GM21526 (cell line): ENCODE measurements around the gene MATN1.

Experiments used
- ATAC-seq: cut with Tn5 transposase; IDR thresholded peaks from one replicate; pipeline ENCODE4 v1.9.1; 2021; ENCODE audit warnings: moderate library complexity; ENCODE audit not compliant: unreplicated experiment, low FRiP score

The MATN1 gene

GRCh38 chr1:30719406-30720270 is 3.7 kb downstream of the MATN1 start:
- ATAC-seq = no peak

DNA sequence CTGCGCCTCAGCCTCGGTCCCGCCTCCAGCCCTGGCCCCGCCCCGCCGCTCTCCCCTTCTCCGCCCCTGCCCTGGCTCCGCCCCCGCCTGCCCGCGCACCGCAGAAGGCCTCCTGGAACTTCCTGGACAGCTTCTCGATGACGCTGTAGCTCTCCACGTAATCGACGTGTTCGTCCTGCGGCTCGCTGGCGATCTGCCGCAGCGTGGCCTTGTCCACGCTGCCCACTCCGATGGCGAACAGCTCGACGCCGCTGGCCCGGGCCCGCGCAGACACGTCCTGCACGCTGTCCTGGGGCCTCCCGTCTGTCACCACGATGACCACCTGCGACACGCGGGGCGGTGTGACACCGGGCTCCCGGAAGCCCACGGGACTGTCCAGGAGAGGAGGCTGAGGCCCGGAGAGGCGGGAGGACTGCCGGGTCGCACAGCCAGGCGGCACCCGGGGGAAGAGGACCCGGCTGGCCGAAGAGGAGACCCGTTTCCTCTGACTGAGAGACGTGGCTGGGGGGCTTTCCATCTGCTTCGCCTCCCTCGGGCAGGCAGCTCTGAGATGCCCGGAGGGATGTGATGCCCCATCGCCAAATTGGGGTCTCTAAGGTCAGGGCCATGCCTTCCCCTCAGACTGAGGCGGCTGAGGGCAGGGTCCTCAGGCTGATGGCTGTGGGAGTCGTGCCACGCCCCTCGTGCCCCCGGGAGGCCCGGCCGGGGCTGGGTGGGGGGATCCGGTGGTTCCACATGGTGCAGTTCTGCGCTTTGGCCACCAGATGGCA is 4.6 kb downstream of the MATN1 start:
- peak; percentile 48 for ATAC-seq

GRCh38 chr1:30718091-30718635 is 5.2 kb downstream of the MATN1 start:
- ATAC-seq = peak; percentile 74

DNA sequence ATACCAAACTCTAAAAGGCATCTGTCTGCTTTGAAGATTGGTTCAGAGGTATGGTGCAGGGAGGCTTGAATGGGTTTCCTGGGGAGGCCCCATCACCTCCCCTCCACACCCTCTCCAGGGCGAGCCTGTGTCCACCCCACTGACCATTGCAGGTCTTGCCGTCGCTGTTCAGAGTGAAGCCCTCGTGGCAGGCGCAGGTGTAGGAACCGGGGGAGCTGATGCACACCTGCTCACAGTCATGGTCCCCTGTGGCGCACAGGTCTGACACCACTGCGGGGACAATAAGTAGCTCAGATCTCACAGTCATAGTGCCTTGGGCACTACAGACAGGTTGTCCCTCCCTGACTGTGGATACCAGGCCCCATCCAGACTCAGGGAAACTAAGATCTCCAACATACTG is 6.7 kb downstream of the MATN1 start:
- no peak for ATAC-seq

GRCh38 chr1:30715886-30716285 is 7.5 kb downstream of the MATN1 start:
- no peak for ATAC-seq

- no peak for ATAC-seq
Observed at GRCh38 chr1:30715216-30715615, 8.2 kb downstream of the MATN1 start.

GRCh38 chr1:30714536-30715090 is 8.8 kb downstream of the MATN1 start:
- no peak for ATAC-seq

DNA sequence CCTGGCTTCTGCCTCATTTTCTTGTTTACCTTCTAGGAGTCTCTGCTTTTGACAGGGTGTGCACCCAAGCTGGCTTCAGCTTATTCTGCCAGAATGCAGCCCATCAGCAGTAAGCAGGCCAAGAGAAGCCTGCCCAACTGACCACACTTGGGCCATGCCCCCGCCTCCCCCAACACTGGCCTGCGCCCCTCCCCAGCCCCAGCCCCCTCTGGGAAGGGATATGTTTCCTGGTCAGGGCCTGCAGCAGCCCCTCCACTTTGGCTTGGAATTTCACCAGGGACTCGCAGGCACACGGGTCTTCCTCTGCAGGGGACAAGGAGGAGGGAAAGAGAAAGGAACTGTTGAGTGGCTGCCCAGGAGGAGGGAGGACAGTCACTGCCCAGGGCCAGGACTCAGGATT is 9.4 kb downstream of the MATN1 start:
- ATAC-seq = no peak

DNA sequence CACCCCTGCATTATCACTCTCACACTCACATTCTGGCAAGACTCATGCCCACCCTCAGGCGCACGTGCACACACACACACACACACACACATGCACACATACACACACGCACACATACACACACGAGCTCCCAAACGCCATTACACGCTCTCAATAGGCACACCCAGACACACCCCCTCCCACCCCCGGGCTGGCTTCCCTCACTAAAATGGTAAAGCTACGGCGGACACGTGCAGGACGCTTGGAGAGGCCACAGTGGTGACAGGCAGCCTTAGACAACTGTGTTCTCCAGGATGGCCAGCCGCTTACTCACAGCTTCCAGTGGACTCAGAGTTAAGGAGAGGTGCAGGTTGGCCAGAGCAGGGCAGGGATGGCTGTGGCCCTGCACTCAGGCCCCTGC is 10.1 kb downstream of the MATN1 start:
- ATAC-seq = no peak

DNA sequence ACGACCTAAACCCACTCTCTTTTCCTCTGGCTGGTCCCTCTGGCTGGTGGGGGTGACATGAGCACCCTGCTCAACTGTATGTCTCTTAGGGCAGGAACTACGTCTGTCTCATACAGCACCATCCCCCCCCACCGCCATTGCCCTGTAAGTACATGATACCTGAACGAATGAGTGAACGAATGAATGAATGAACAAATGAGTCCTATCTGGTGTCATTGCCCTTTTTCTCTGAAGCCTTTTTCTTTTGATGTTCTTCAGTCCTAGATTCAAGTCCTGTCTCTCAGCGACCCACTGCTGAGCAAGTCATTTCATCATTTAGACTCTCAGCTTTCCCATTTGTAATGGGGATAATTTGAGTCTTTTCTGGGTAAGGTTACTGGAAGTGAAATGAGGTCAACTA is 10.8 kb downstream of the MATN1 start:
- ATAC-seq = no peak

GRCh38 chr1:30710407-30710806 is 13.0 kb downstream of the MATN1 start:
- no peak for ATAC-seq

DNA sequence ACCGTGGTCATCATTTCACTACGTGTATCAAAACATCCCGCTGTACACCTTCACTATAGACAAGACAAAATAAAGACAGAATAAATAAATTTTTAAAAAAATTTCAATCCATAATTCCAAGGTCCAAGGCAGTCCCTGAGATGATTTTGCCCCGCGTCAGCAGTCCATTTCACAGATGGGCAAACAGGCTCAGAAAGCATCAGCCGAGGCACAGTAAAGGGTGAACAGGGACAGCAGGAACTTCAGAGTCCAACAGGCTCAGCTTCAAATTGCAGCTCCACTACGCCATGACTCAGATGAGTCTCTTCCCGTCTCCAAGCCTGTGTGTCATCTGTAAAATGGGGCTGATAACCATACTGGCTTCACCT is 15.0 kb downstream of the MATN1 start:
- no peak for ATAC-seq

DNA sequence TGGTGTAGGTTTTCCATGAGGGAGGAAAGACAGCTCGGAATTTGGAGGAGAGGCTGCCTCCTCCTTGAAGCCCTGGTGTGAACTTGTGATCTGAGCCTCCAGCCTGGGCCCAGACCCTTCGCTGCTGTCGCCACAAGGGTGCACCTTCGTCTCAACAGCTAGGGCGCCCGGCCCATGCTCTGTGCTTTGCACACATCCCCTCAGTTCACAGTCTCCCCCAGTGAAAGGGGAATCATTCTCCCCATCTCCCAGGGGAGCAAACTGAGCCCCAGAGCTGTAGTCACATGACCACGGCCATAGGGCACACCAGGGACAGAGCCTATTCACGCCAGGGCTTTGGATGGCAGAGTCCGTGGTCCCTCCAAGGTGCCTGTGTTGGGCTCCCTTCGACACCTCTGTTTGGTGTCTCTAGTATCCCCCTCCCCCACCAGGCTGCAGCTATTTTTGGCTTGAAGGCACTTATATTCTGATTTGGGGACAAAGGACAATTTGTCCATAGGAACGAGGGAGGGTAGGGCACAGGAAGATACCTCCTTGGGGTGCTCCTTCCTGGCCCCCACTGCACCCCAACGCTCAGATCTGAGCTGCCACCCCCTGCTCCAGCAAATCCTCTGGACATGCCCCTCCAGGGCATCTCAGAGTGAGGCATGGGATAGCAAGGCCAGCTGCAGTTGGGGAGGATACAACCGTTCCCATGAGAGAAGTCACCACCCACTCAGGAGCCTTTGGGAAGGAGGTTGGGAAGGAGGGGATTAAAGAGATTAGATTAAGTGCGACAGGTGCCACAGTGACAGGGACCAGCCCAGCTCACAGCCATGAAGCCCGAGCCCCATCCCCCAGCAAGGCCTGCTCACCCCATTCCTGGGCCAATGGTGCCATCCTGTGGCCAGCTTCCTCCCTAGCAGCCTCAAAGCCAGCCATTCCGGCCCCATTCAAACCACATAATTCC is 15.7 kb downstream of the MATN1 start:
- no peak for ATAC-seq

- ATAC-seq = no peak
Observed at GRCh38 chr1:30706528-30706927, 16.9 kb downstream of the MATN1 start.

DNA sequence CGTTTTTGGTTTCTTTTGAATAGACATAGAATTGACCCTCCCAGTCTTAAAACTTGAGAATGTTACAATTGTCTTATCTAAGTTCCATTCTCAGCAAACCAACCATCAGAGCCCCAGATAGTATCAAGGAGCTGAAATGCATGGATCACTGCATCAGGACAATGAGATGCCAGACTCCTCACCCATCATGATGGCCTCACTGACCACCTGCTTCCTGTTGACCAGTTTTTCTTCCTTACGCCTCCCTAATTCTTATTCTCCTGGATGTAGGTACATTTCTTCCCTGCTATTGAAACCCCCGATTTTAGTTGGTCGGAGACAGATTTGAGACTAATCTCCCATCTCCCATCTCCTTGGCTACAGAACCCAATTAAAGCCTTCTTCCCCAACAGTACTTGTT is 17.7 kb downstream of the MATN1 start:
- no peak for ATAC-seq

DNA sequence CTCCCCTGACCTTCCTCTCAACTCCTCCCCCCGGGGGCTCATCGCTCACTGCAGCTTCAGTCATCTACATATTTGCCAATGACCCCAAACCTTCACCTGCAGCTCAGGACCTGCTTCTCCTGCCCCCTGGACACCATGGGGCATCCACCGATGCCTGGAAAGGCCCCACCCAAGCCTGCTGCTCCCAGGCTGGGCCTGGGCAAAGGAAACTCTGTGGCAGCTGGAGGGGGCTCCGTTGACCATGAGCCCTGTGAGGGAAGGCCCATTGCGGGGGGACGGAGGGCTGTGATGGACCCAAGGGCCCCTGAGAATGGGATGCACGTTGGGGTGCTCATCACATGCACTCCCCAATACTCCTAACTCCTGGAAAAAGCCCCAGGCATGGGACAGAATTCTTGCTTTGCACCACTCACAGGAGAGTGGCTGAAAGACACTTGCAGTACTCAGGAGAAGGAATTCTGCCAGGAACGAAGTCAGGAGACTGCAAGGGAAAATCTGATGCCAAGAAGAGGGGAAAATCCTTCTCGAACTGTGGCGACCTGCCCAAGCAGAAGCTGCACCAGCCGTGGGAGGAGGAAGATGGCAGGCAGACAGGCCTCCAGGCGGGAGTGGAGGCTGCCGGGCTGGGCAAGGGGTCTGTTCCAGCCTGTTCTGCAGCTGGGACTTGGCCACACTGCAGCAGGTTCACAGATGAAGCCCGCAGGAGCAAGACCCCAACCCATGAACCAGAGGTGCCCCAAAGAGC is 18.4 kb downstream of the MATN1 start:
- ATAC-seq = no peak

- ATAC-seq = no peak
Observed at GRCh38 chr1:30704271-30704670, 19.1 kb downstream of the MATN1 start.

- no peak for ATAC-seq
Observed at GRCh38 chr1:30702823-30703222, 20.6 kb downstream of the MATN1 start.

DNA sequence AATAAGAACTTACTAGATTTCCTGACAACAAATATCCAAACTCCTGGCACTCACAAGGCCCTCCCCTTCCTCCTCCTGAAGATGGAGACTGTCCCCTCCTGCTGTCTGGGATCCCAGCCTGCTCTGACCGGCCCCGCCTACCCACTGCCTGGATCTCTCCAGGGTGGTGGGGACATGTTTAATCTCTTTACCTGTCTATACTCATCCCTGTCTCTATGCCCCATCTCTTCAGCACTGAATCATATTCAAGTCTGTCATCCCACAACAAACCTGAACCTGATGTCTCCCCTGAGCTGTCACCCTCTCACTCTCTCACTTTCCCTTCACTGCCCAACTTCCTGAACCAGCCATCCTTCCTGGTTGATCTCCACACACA is 22.1 kb downstream of the MATN1 start:
- no peak for ATAC-seq
